COR-L47 (cell line): ENCODE measurements around the gene NCKAP5.
"Not testable (repeated sequence)": the region's sequence is repeated elsewhere in the genome, so short reads cannot be mapped to it uniquely, and the experiment has no call there.

Experiments used
- DNase-seq: peaks from one replicate; lab custom pipeline; 2025; lab: John Stamatoyannopoulos, UW

The NCKAP5 gene

DNA sequence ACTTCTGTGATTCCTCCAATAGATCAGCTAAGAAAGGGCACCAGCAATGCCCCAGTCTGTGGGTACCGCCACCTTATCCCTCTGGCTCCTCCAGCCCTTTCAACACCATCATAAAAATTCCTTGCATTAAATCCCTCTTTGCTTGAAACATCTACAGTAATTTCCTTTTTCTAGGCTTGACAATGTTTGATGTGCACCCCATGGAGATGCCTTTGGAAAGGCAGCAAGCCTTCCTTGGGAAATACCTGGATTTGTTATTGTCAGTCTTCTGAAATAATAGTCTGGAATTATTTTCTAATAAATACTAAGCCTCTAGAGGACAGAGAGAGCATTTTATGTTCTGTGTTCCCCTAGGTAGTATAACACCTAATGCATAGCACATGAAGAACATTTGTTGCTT, 46.1 kb downstream of the NCKAP5 start:
- DNase-seq, result no peak

DNA sequence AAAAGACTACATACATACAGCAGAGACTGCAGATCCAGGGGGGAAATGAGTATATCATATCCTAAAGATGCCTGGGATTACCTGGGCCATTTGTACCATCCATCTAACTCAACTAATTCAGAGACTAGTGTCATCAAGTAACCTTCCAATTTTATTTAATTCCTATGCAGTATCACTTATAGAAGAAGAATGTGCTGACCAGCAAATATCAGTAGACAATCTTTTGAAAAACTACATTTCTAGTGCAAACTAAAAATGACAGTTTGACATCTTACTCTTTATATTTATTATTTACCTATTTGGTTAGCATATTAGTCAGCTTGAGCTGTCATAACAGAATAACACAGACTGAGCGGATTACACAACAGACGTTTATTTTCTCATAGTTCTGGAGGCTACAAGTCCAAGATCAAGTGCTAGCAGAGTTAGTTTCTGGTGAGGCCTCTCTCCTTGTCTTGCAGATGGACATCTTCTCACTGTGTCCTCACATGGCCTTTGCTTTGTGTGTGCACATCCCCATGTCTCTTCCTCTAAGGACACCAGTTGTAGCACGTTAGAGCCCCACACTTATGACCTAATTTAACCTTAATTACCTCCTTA, 47.0 kb downstream of the NCKAP5 start:
- no peak for DNase-seq

DNA sequence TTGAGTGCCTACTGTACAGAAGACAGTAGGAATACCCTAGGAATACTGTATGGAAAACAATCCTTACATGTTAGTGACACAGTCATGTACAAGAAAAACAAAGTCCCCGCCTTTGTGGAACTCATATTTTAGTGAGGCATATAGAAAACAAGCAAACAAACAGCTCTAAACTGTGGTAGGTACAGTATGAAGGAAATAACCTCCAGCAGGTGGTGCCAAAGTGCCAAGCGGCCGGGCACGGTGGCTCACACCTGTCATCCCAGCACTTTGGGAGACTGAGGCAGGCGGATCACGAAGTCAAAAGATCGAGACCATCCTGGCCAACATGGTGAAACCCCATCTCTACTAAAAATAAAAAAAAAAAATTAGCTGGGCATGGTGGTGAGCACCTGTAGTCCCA, 48.6 kb downstream of the NCKAP5 start:
- not testable (repeated sequence) for DNase-seq

DNA sequence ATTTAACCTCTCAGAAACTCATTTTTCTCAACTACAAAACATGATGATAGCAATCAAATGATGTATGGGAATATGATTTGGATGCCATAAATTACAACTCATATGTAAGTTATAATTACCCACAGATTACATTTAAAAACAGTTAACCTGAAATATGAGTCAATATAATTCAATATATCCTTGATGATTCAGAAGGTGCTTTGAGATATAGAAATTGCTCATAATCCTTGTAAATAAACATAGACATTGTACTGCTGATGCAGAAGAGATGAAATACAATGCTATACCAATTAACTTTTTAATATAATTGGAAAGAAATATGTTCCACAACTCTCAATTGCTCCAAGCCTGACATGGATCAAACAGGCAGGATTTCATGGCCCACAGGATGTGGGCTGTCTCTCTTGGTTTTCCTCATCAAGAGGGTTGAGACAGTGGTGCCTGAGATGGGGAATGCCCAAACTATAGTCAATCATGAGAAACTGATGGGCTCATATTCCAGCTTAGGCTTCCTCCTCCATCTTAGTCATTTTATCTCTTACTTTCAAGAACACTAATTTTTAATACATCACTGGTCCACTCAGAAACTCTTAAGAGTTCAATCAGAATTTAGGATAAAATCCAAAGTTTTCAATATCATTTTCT, 49.4 kb downstream of the NCKAP5 start:
- no peak for DNase-seq

DNA sequence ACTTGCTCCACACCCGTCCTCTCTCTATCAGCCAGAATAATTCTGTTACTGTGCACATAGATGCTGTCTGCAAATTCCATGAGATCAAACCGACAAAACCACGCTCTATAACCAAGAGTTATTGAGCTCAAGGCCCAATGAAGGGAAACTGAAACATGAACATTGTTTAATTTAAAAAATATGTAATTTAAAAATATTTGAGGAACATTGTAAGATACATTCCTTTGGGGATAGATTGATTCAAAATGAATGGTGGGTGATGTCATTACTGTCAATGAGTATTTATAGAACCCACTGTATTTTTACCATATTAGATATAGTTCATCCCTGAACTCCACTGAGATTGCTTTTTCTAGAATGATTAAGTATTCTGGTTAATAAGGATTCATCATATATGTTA, 50.4 kb downstream of the NCKAP5 start:
- DNase-seq, result no peak

DNA sequence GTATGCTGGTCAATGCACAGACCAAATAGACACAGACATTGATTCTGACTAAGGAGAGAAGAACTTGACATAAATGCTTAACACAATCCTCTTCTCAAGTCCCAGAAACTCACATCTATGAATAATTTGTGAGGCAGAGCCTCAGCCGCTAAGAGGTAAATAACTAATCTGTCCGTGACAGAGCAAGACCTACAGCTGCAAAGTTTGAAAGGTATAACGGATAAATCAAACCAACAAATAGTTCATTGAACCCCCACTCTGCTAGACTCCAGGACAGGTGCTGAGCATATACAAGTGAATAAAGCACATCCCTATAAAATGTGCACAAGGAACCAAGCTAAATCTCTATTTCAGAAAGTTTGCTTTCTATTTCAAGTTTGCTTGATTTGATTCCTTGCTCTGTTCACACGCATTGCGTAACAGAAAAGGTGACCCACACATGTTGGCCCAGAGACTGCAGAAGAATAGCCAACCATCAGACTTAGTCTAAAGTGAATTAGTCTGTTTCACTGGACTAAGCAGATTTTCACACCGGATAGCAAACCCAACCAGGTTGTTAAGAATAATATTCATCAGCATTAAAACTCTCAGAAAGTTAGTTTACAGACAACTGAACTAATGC, 51.7 kb downstream of the NCKAP5 start:
- DNase-seq, result no peak

DNA sequence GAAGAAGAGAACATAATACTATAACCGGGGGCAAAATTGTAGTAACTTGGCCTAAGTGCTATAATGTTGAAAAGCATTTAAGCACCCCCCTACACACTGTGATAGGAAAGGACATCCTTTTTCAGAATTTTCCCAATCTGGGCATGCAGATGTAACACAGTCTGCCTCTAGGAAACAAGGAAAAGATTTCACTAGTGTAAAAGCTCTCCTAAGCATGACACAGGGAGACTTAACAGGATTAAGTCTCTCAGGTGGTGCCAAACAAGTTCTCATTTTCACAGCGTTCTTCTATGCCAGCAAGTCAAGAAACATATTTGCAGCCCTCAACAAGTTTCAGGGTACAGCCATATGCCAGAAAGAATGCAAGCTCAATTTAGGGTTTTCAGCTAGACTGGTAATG, 53.0 kb downstream of the NCKAP5 start:
- no peak for DNase-seq

DNA sequence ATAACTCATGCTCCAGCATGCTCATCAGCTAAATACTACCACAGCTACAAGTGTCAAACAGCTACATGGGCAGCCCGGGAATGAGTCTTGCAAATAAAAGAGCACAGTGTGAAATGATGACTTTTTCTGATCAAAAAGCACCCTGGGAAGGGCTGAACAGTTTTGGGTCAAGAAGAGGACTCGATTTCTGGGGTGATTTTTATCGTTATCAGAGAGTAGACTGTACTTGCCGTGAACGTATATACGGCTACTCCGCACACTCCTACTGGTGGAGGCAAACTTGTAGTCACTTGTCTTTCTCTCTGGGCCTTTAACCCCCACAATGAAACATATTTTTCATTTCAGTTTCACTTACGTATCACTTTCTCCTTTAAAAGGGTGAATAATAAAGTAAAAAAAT, 54.4 kb downstream of the NCKAP5 start:
- DNase-seq, result no peak

DNA sequence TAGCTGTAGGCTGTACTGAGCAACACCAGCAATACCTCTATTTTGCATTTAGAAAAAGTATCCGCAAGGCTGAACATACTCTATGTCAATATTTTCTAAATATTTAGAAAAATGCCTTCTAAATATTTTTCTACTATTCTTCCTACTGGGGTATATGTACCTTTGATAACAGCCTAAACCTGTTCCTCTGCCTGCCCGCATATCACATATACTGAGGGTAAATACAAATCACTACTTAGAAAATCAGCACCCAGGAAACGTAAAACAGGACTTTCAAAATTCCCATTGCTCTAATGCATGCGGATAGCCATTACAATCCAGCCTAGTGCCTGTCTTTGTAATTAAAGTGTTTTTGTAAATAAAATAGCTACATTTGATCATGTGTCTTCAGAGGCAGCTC, 56.1 kb downstream of the NCKAP5 start:
- no peak for DNase-seq

DNA sequence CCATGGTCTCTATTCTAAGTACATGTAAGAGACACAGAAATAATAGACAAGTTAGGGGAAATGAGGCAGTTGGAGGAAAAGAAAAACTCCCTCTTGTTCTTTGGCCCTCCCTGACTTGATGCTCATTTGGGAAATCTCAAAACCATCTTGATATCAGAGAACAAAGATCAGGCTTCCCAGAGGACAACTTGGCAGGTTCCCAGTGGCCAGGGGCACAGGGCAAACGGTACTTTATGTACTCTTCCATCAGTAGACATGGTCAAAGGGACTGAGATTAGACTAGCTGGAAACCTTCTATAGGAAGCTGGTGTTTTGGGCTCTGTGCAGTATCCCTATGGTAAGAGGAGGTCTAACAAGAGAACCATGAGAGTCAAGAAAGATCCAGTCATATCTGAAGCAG, 56.6 kb downstream of the NCKAP5 start:
- no peak for DNase-seq

DNA sequence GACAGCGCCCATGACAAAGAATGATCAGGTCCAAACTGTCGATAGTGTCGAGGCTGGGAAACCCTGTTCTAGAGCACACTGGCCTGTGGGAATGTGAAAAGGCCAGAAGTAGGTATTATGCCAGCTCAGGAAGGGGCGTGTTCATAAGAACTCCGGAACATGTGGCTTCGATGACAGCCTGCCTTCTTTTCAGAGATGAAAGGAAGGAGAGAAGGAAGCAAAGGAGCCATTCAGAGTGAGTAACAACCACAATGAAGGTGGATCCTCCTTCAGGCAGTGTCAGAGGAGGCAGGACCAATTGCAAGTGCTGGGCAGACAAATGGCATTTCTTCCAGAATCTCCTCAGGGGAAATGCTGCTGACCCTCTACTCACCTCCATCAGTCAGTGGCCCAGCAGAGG, 58.5 kb downstream of the NCKAP5 start:
- DNase-seq, result no peak

DNA sequence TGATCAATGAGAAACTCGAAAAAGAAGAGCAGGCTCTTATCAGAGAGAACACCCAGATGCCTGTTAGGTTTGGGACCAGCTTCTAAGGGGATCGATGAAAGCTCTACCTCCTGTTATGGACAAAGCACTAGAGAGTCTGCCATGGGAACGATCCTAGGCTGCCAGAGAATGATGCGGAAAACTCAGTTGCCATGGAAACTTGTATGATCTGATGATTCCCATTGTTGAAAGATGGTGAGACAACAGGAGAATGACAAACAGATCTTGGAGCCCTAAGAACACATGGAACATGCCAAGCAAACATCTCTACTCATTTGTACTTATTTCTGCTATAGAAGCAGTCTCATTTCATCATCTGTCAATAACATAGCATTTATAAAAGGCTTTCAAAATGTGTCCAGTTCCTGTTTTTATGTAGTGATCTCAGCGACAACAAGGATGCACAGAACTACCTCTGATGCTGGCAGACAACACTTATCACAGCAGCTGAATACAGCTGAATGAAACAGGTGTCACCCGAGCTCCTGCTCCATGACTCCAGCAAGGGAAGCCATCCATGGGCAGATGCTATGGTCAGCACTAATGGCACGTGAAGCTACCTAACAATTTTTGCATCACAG, 59.6 kb downstream of the NCKAP5 start:
- no peak for DNase-seq

DNA sequence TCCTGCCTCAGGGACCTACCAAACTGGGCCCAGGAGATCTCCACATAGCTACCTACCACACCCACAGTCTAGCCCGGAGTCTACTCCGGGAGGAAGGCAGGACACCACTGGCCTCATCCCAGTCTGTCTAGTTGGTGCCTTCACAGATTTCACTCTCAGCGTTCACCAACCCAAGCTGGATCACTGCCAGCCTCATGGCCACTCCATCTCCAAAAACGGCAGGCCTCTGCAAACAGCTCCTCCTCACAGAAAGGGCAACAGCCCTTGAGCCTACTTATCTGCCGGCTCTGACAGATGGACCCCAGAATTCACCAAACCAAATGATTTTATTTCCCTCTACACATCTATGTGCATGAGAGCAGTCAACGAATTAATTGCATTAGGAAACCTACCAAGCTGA, 61.3 kb downstream of the NCKAP5 start:
- no peak for DNase-seq

DNA sequence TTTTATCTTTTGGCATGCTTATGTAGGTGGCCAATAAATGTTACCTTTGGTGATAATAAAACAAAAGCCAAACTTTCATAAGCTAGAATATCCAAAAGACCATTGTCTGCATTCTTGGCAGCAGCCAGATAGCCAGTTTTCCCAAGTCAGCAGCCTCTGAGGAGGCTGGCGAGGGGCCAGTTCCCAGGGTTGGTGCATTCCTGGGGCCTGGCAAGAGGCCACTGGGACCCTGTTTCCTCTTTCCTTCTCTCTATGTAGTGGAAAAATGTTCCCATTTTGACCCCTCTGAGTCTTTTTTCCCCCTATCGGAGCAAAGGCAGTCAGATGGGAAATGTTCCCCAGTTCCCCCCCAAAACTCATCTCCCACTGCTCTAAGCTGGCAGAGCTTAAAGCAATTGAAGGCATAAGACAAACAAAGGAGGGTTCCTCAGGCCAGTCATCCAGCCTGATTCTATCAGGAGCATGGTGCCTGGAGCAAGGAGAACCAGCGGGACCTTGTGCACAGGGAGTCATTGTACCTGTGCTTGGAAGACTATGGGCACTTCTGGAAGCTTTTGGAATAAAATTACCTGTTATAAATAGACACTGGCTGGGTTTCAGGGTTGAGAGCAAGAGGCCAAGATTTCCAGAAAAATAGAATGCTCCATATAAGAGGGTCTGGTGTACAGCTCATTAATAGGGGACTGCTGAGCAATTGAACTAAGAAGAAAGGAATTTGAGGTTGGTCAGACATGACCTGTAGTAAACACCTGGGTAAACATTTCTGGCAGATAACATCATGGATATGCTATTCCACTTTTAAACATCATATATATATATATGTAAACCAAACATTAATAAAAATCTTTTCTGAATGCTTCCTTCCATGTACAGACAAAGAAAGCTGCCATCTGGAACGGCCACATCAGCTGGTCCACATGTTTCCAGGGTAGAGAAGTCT, 63.4 kb downstream of the NCKAP5 start:
- DNase-seq, result no peak

DNA sequence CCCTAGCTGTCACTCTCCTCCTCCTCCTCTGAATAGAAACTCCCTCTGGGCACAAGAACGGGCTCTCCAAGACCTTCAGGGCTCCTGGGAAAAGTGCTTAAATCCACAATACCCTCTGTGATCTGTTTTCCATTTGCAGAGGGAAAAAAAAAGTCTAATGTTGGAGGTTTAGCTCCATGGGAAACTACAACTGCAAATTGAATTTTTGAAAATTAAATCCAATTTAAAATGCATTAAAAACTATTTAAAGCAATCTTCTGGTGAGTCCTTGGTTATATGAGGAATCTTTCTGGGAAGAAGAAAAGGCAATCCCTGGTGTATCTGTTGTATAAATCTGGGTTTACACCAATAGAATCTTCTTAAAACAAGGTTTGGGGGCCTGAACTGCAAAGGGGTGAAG, 64.3 kb downstream of the NCKAP5 start:
- no peak for DNase-seq

DNA sequence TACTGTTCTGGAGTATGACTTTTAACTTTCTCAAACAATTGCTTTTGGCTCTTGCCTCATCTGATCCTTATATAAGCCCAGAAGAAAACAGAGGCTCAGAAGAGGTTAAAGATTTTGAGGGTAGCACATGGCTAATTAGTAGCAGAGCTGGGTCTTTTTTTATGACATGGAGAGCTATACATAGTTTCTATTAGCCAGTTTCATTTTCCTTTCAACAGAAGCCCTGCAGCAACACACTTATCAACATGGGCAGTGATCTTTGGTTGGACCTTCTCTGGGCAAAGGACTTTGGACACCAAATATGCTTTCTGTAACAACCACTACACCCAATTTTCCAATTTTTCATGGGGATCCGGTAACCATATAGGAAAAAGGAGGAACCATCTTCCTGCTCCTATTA, 64.9 kb downstream of the NCKAP5 start:
- DNase-seq, result no peak

DNA sequence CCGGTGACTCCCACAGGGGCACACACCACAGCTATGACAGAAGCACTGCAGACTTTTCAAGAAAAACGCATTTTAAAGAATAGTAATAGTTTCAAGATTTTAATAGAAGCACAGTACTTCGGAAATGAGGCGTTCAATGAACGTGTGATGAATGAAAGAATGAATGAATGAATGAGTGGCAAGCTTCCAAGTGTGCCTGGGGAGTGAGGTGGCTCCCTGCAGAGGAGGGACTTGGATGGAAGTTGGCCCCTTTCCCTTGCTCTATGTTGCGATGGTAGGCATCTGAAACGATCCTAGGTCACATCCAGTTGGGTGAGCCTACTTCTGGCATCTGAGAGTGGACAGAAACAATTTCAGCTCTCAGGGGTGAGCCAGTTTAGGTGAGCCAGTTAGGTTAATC, 65.6 kb downstream of the NCKAP5 start:
- no peak for DNase-seq

DNA sequence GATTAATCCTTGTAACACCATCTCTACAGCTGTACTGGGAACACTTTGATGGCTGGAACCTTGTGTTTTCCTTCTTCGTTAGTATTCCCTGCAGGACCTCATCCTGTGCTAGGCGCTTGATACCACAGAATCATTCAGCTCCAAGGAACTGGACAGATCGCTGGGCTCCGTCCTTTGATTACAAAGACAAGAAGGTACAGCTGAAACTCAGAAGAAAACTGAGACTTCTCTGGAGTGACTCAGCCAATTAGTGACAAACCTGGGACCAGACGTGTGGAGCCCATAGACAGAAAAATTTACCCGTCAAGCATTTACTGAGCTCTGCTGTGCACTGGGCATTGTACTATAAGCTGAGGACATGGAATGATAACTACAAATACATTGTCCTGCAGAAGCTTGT, 67.3 kb downstream of the NCKAP5 start:
- DNase-seq, result no peak

DNA sequence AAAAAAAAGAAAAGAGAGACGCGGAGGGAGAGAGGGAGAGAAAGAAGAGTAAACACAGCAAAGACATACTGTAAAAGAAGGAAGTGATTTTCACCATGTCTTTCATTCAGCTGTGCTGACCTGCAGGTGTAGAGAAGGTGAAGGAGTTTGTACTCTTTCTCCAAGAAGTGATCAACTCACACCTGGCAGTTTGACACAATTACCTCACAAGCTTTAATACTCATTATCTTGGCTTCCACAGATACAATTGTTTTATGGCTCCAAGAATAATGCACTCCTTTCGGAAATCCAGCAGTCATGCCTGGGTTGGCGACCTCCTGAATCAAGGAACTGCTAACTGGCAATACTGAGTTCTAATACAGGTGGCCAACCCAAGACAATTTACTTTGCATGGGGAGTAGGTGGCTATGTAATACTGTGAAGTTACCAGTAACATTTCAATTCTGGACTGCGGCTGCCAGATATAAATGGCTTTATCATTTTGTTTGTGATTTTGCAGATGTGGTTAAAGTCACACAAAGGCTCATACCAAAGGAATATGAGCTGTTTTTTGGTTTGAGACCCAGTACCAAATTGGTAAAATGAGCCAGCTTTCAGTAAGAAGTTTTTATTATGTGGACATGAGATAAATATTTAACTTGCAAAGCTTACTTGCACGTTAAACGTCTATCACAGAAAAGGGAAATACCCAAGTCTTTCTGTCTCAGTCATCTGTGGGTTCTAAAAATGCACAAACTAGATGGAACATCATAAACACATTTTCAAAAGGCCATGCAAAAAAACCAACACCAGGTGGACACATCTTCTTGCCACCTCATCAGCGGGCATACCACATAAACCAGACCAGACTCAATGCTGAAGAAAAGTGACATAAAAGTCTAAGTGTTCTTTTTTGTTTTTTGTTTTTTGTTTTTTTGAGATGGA, 69.3 kb downstream of the NCKAP5 start:
- DNase-seq, result no peak

DNA sequence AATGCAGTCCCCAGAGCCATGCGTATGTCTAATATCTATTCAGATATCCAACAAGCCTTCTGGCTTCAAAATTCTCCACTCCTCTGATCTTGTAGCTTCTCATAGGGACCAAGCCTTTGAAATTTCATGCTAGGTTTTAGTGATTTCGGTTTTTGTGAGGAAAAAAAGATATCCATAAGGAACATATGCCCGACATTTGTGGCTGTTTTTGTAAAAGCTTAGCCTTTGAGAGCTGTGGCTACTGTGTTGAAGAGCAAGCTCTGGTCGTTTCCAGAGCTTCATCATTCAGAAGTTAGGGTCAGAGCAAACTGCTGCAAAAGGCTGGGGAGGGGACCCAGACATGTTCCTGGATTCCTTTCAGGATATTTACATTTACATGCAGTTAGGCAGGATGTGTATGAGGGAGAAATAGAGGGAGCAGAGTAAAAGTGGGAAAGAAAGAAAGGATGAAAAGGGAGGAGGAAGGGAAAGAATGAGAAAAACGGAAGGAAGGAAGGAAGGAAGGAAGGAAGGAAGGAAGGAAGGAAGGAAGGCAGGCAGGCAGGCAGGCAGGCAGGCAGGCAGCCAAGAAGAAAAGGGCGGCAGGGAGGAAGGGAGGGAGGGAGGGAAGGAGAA, 70.2 kb downstream of the NCKAP5 start:
- no peak for DNase-seq
